HepG2 (cell line): Measurements from ENCODE around the gene FOXK2. TPM values are rescaled to one million over a fixed set of nuclear protein-coding genes. Genes with fewer than 3 reads are reported as not detected.

Source experiments
- HES4 ChIP-seq: sonication (generic); formaldehyde crosslinking; IDR thresholded peaks from 2 replicates; pipeline ENCODE4 v1.9.0; 2021; ENCODE audit warnings: mild to moderate bottlenecking, missing genetic modification reagents, borderline replicate concordance
- HNF1B ChIP-seq: sonication (generic); formaldehyde crosslinking; IDR thresholded peaks from 2 replicates; pipeline ENCODE4 v1.5.1; 2020; ENCODE audit warnings: mild to moderate bottlenecking, moderate library complexity, missing genetic modification reagents
- ISL2 ChIP-seq: sonication (generic); formaldehyde crosslinking; IDR thresholded peaks from 2 replicates; pipeline ENCODE4 v1.5.0; 2020; ENCODE audit warnings: missing genetic modification reagents
- KDM2A ChIP-seq: sonication (generic); formaldehyde crosslinking; IDR thresholded peaks from 2 replicates; pipeline ENCODE4 v1.4.0; 2020; ENCODE audit warnings: low read depth, missing genetic modification reagents, borderline replicate concordance
- NRL ChIP-seq: sonication (generic); formaldehyde crosslinking; IDR thresholded peaks from 2 replicates; pipeline ENCODE4 v1.5.0; 2020; ENCODE audit warnings: missing genetic modification reagents, mild to moderate bottlenecking, moderate library complexity, borderline replicate concordance
- RBM22 ChIP-seq: fragments of 200-400 bp; formaldehyde crosslinking; optimal IDR thresholded peaks from 2 replicates; pipeline ENCODE3; 2017; ENCODE audit warnings: mild to moderate bottlenecking, low read length, moderate library complexity
- ZBTB38 ChIP-seq: sonication (generic); formaldehyde crosslinking; IDR thresholded peaks from 2 replicates; pipeline ENCODE4 v1.5.1; 2020; ENCODE audit warnings: mild to moderate bottlenecking, missing genetic modification reagents
- ZBTB4 ChIP-seq: sonication (generic); formaldehyde crosslinking; IDR thresholded peaks from 2 replicates; pipeline ENCODE4 v1.4.0; 2020; ENCODE audit warnings: missing genetic modification reagents, mild to moderate bottlenecking, borderline replicate concordance
- ZMYM3 ChIP-seq: sonication (generic); formaldehyde crosslinking; IDR thresholded peaks from 2 replicates; pipeline ENCODE4 v1.5.1; 2020; ENCODE audit warnings: mild to moderate bottlenecking, missing genetic modification reagents
- polyA plus RNA-seq, 8 experiments: library from polyadenylated mRNA; depleted of rRNA in 3 of 8; stranded (reverse) in 7 of 8; unstranded in 1 of 8; fragments of >200 nt; fragmentation: Illumina TruSeq in 4 of 8; extraction: Trizol in 4 of 8; gene quantifications; 2 replicates each; pipeline versions ENCODE4 v1.2.1 to v1.2.3, GENCODE V29; 2011 to 2016; ENCODE audit warnings: low read depth in 4 of 8, missing spikeins in 1 of 8, mixed read lengths in 1 of 8; ENCODE audit not compliant: insufficient read depth in 1 of 8
- total RNA-seq, 5 experiments: library from RNA; depleted of rRNA; stranded (reverse); fragments of >200 nt; fragmentation: Illumina TruSeq; extraction: Trizol; gene quantifications; 2 replicates each; pipeline ENCODE4 v1.2.3, GENCODE V29; 2016; ENCODE audit warnings: low read depth in 1 of 5
- TF ChIP-seq, protein P1 (sequence below): sonication (generic); formaldehyde crosslinking; IDR thresholded peaks from 2 replicates; pipeline ENCODE4 v1.4.0; 2020; ENCODE audit warnings: missing genetic modification reagents

The FOXK2 gene
- total and polyA plus RNA-seq, 2 of the 13 experiments (the other 11 are each of a cell fraction or from before 2014, with no cell fraction given), result 67.1 to 67.2 TPM

- TF ChIP-seq NRL (CRISPR knock-in tag) (0 out of 2 replicates have a peak, but pooled peaks have one; percentile 37), ZMYM3 (CRISPR knock-in tag) (0 out of 2 replicates have a peak, but pooled peaks have one; percentile 20), HNF1B (CRISPR knock-in tag) (0 out of 2 replicates have a peak, but pooled peaks have one; percentile 23), HES4 (CRISPR knock-in tag) (no peak), RBM22 (peak; percentile 84), KDM2A (CRISPR knock-in tag) (0 out of 2 replicates have a peak, but pooled peaks have one; percentile 16), ZBTB38 (CRISPR knock-in tag) (peak; percentile 79; the same call in 1 of the 2 replicates), ISL2 (CRISPR knock-in tag) (no peak), ZBTB4 (CRISPR knock-in tag) (0 out of 2 replicates have a peak, but pooled peaks have one; percentile 31)
- TF ChIP-seq, protein P1, sequence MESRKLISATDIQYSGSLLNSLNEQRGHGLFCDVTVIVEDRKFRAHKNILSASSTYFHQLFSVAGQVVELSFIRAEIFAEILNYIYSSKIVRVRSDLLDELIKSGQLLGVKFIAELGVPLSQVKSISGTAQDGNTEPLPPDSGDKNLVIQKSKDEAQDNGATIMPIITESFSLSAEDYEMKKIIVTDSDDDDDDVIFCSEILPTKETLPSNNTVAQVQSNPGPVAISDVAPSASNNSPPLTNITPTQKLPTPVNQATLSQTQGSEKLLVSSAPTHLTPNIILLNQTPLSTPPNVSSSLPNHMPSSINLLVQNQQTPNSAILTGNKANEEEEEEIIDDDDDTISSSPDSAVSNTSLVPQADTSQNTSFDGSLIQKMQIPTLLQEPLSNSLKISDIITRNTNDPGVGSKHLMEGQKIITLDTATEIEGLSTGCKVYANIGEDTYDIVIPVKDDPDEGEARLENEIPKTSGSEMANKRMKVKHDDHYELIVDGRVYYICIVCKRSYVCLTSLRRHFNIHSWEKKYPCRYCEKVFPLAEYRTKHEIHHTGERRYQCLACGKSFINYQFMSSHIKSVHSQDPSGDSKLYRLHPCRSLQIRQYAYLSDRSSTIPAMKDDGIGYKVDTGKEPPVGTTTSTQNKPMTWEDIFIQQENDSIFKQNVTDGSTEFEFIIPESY (CRISPR knock-in tag), result peak; percentile 54
Measured at GRCh38 chr17:82605939-82606600, 86.5 kb downstream of the FOXK2 start (continued).
